HepG2 (cell line): ENCODE measurements around the gene SPTAN1. TPM values are rescaled to one million over a fixed set of nuclear protein-coding genes. Genes with fewer than 3 reads are reported as not detected.

Experiments used
- ARID5B ChIP-seq: IDR thresholded peaks from 2 replicates; pipeline ENCODE4 v1.4.0; 2020; ENCODE audit warnings: mild to moderate bottlenecking, missing genetic modification reagents
- HNF4A ChIP-seq: sonication (generic); formaldehyde crosslinking; IDR thresholded peaks from 2 replicates; pipeline ENCODE4 v1.4.0; 2020; ENCODE audit warnings: missing genetic modification reagents
- LCORL ChIP-seq, 2 experiments: fragments of 450-650 bp in 1 of 2; sonication (generic) in 1 of 2; formaldehyde crosslinking in 1 of 2; IDR thresholded peaks; 2 replicates each; pipeline versions ENCODE4 v1.5.0 to v1.6.1; 2017 to 2020; ENCODE audit warnings: antibody characterized with exemption in 1 of 2, missing genetic modification reagents in 1 of 2
- NFATC3 ChIP-seq: sonication (generic); formaldehyde crosslinking; IDR thresholded peaks from 2 replicates; pipeline ENCODE4 v1.5.1; 2020; ENCODE audit warnings: mild to moderate bottlenecking, missing genetic modification reagents
- NR1H2 ChIP-seq: sonication (generic); formaldehyde crosslinking; IDR thresholded peaks from 2 replicates; pipeline ENCODE4 v1.8.1; 2022; ENCODE audit warnings: low read depth, missing genetic modification reagents, borderline replicate concordance
- POGZ ChIP-seq: sonication (generic); formaldehyde crosslinking; IDR thresholded peaks from 2 replicates; pipeline ENCODE4 v1.4.0; 2020; ENCODE audit warnings: mild to moderate bottlenecking, missing genetic modification reagents
- SP4 ChIP-seq: sonication (generic); formaldehyde crosslinking; IDR thresholded peaks from 2 replicates; pipeline ENCODE4 v1.8.1; 2023; ENCODE audit warnings: mild to moderate bottlenecking, missing genetic modification reagents
- THRA ChIP-seq: sonication (generic); formaldehyde crosslinking; IDR thresholded peaks from 2 replicates; pipeline ENCODE4 v1.4.0; 2020; ENCODE audit warnings: missing genetic modification reagents, borderline replicate concordance
- ZBTB14 ChIP-seq: sonication (generic); formaldehyde crosslinking; IDR thresholded peaks from 2 replicates; pipeline ENCODE4 v1.4.0; 2020; ENCODE audit warnings: missing genetic modification reagents
- ZMAT5 ChIP-seq: sonication (generic); formaldehyde crosslinking; IDR thresholded peaks from 2 replicates; pipeline ENCODE4 v1.5.0; 2020; ENCODE audit warnings: mild to moderate bottlenecking, low read depth, missing genetic modification reagents, borderline replicate concordance
- ZNF24 ChIP-seq: fragments of 450-650 bp; IDR thresholded peaks from 2 replicates; pipeline ENCODE4 v1.6.1; 2017; ENCODE audit warnings: antibody characterized with exemption, mild to moderate bottlenecking
- ZNF530 ChIP-seq: sonication (generic); formaldehyde crosslinking; IDR thresholded peaks from 2 replicates; pipeline ENCODE4 v1.5.0; 2020; ENCODE audit warnings: low read depth, mild to moderate bottlenecking, missing genetic modification reagents
- ZNF557 ChIP-seq: sonication (generic); formaldehyde crosslinking; IDR thresholded peaks from 2 replicates; pipeline ENCODE4 v1.4.0; 2020; ENCODE audit warnings: missing genetic modification reagents
- ZNF577 ChIP-seq: sonication (generic); formaldehyde crosslinking; IDR thresholded peaks from 2 replicates; pipeline ENCODE4 v1.4.0; 2020; ENCODE audit warnings: mild to moderate bottlenecking, low read depth, missing genetic modification reagents, borderline replicate concordance
- polyA plus RNA-seq, 8 experiments: library from polyadenylated mRNA; depleted of rRNA in 3 of 8; stranded (reverse) in 7 of 8; unstranded in 1 of 8; fragments of >200 nt; fragmentation: Illumina TruSeq in 4 of 8; extraction: Trizol in 4 of 8; gene quantifications; 2 replicates each; pipeline versions ENCODE4 v1.2.1 to v1.2.3, GENCODE V29; 2011 to 2016; ENCODE audit warnings: low read depth in 4 of 8, missing spikeins in 1 of 8, mixed read lengths in 1 of 8; ENCODE audit not compliant: insufficient read depth in 1 of 8
- total RNA-seq, 5 experiments: library from RNA; depleted of rRNA; stranded (reverse); fragments of >200 nt; fragmentation: Illumina TruSeq; extraction: Trizol; gene quantifications; 2 replicates each; pipeline ENCODE4 v1.2.3, GENCODE V29; 2016; ENCODE audit warnings: low read depth in 1 of 5
- TF ChIP-seq, protein P1 (sequence below): sonication (generic); formaldehyde crosslinking; IDR thresholded peaks from 2 replicates; pipeline ENCODE4 v1.9.0; 2021; ENCODE audit warnings: missing genetic modification reagents, borderline replicate concordance
- TF ChIP-seq, protein P2 (sequence below): sonication (generic); formaldehyde crosslinking; conservative IDR thresholded peaks from 2 replicates; pipeline ENCODE4 v1.8.1; 2023; ENCODE audit warnings: missing genetic modification reagents

SPTAN1 gene
- total and polyA plus RNA-seq, 2 of the 13 experiments (the other 11 are each of a cell fraction or from before 2014, with no cell fraction given): 106 to 111 TPM

- TF ChIP-seq, protein P1, sequence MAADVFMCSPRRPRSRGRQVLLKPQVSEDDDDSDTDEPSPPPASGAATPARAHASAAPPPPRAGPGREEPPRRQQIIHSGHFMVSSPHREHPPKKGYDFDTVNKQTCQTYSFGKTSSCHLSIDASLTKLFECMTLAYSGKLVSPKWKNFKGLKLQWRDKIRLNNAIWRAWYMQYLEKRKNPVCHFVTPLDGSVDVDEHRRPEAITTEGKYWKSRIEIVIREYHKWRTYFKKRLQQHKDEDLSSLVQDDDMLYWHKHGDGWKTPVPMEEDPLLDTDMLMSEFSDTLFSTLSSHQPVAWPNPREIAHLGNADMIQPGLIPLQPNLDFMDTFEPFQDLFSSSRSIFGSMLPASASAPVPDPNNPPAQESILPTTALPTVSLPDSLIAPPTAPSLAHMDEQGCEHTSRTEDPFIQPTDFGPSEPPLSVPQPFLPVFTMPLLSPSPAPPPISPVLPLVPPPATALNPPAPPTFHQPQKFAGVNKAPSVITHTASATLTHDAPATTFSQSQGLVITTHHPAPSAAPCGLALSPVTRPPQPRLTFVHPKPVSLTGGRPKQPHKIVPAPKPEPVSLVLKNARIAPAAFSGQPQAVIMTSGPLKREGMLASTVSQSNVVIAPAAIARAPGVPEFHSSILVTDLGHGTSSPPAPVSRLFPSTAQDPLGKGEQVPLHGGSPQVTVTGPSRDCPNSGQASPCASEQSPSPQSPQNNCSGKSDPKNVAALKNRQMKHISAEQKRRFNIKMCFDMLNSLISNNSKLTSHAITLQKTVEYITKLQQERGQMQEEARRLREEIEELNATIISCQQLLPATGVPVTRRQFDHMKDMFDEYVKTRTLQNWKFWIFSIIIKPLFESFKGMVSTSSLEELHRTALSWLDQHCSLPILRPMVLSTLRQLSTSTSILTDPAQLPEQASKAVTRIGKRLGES (CRISPR knock-in tag): no peak
- TF ChIP-seq ZBTB14 (CRISPR knock-in tag) (peak; percentile 59), SP4 (peak; percentile 91), ZNF577 (CRISPR knock-in tag) (no peak), ZNF557 (CRISPR knock-in tag) (no peak), NR1H2 (CRISPR knock-in tag) (no peak), NFATC3 (CRISPR knock-in tag) (0 out of 2 replicates have a peak, but pooled peaks have one; percentile 84), ZNF530 (no peak), POGZ (CRISPR knock-in tag) (peak; percentile 42; the same call in 1 of the 2 replicates), ARID5B (CRISPR knock-in tag) (peak; percentile 54), ZMAT5 (CRISPR knock-in tag) (no peak), LCORL (IDR thresholded peaks at IDR 0.05) (0 out of 2 replicates have a peak, but pooled peaks have one; percentile 24), LCORL (CRISPR knock-in tag; IDR thresholded peaks at IDR 0.05) (peak; percentile 48; the same call in 1 of the 2 replicates), THRA (CRISPR knock-in tag) (no peak), HNF4A (CRISPR knock-in tag) (peak; percentile 56), ZNF24 (no peak)
- TF ChIP-seq, protein P2, sequence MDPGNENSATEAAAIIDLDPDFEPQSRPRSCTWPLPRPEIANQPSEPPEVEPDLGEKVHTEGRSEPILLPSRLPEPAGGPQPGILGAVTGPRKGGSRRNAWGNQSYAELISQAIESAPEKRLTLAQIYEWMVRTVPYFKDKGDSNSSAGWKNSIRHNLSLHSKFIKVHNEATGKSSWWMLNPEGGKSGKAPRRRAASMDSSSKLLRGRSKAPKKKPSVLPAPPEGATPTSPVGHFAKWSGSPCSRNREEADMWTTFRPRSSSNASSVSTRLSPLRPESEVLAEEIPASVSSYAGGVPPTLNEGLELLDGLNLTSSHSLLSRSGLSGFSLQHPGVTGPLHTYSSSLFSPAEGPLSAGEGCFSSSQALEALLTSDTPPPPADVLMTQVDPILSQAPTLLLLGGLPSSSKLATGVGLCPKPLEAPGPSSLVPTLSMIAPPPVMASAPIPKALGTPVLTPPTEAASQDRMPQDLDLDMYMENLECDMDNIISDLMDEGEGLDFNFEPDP (CRISPR knock-in tag): no peak
These were observed 104.3 kb downstream of the SPTAN1 start, which contains the start of gene DYNC2I2 (continued) for GRCh38 chr9:128656416-128657343.
